SU-DHL-6 (cell line): ENCODE results near the gene FEM1A.
"Not testable (repeated sequence)": the region's sequence is repeated elsewhere in the genome, so short reads cannot be mapped to it uniquely, and the experiment has no call there.

Source experiments
- H2AFZ ChIP-seq: fragments of 200-600 bp; sonication (generic); 2 replicates; pipeline ENCODE4 v1.6.1; 2014; ENCODE audit warnings: low read depth, mild to moderate bottlenecking, moderate library complexity, mixed read lengths, antibody characterized with exemption, low read length; ENCODE audit not compliant: severe bottlenecking
- H3F3A ChIP-seq: fragments of 200-600 bp; shearing (Covaris generic); 2 replicates; pipeline ENCODE4 v1.6.0; 2016; ENCODE audit warnings: antibody characterized with exemption, mild to moderate bottlenecking; ENCODE audit not compliant: insufficient read depth
- H3K27ac ChIP-seq: fragments of 200-600 bp; sonication (generic); 2 replicates; pipeline ENCODE4 v1.5.1; 2016; ENCODE audit warnings: low read depth, mild to moderate bottlenecking, low read length, moderate library complexity, mixed read lengths
- H3K27me3 ChIP-seq: fragments of 200-600 bp; sonication (generic), shearing (Covaris generic); 2 replicates; pipeline ENCODE4 v1.6.0; 2014; ENCODE audit warnings: mild to moderate bottlenecking, low read length
- H3K36me3 ChIP-seq: fragments of 200-600 bp; sonication (generic); 2 replicates; pipeline ENCODE4 v1.6.1; 2014; ENCODE audit warnings: mild to moderate bottlenecking, low read length, mixed read lengths
- H3K4me2 ChIP-seq: fragments of 300-600, 200-600 bp; shearing (Covaris generic), sonication (generic); 2 replicates; pipeline ENCODE4 v1.6.0; 2014; ENCODE audit warnings: low read length, low read depth, mild to moderate bottlenecking; ENCODE audit not compliant: poor library complexity, severe bottlenecking
- H3K4me3 ChIP-seq: fragments of 200-600 bp; sonication (generic); 2 replicates; pipeline ENCODE4 v1.5.1; 2014; ENCODE audit warnings: antibody characterized with exemption, low read length, mild to moderate bottlenecking, mixed read lengths; ENCODE audit not compliant: insufficient read depth, poor library complexity, severe bottlenecking
- H3K79me2 ChIP-seq: fragments of 200-600 bp; sonication (generic); 2 replicates; pipeline ENCODE4 v1.6.1; 2014; ENCODE audit warnings: mild to moderate bottlenecking, low read length, moderate library complexity; ENCODE audit not compliant: insufficient read depth
- H3K9ac ChIP-seq: fragments of 200-600 bp; sonication (generic); 2 replicates; pipeline ENCODE4 v1.7.0; 2014; ENCODE audit warnings: mild to moderate bottlenecking, low read length
- H3K9me2 ChIP-seq: fragments of 200-600 bp; sonication (generic); replicated peaks from 2 replicates; pipeline ENCODE4 v1.6.1; 2014; ENCODE audit warnings: low read length; ENCODE audit not compliant: insufficient read depth
- H3K9me3 ChIP-seq: fragments of 200-600 bp; sonication (generic); 2 replicates; pipeline ENCODE4 v1.6.1; 2014; ENCODE audit warnings: low read length, mixed read lengths; ENCODE audit not compliant: insufficient read depth
- H4K20me1 ChIP-seq: fragments of 200-600 bp; sonication (generic); 2 replicates; pipeline ENCODE4 v1.6.1; 2014; ENCODE audit warnings: low read depth, mild to moderate bottlenecking, antibody characterized with exemption, low read length, moderate library complexity, mixed read lengths
- CTCF ChIP-seq: fragments of 200-600 bp; sonication (generic); IDR thresholded peaks from one replicate; pipeline ENCODE4 v1.5.1; 2017; ENCODE audit warnings: antibody characterized with exemption, mild to moderate bottlenecking, low read length, moderate library complexity; ENCODE audit not compliant: insufficient read depth, poor library complexity, severe bottlenecking
- EZH2phosphoT487 ChIP-seq: fragments of 200-600 bp; sonication (generic), shearing (Covaris generic); conservative IDR thresholded peaks from 2 replicates; pipeline ENCODE4 v1.6.1; 2018; ENCODE audit warnings: mild to moderate bottlenecking, antibody characterized with exemption, low read length, moderate library complexity, mixed read lengths

FEM1A gene

DNA sequence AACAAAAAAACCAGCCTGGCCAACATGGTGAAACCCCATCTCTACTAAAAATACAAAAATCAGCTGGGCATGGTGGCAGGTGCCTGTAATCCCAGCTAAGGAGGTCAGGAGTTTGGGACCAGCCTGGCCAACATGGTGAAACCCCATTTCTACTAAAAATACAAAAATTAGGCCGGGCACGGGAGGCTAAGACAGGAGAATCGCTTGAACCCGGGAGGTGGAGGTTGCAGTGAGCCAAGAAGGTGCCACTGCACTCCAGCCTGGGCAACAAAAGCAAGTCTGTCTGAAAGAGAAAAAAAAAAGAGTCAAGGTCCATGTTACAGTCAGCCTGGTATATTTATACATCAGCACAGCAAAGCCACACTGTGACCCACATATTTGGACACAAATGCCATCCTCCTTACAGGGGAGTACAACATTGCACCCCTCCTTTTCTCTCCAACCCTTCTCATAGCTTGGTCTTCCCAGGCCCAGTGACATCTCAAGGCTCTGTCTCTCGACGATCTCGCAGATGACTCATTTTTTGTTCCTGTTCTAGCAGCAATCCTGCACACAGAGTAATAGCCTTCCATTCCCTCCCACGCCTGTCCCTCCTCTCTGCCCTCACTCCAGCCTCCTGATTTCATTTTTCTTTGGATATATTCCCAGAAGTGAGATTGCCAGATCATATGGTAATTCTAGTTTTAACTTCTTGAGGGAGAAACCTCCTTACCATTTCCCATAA lies 46.9 kb upstream of the FEM1A start:
- Histone ChIP-seq H3K4me2 (no peak overlapping the region), H3K36me3 (no peaks in the 10 kb centered on the region), H2AFZ (no peak overlapping the region), H3K4me3 (no peak overlapping the region), H3K9me2 (no peaks in the 10 kb centered on the region), H4K20me1 (no peaks in the 10 kb centered on the region), H3K9me3 (no peaks in the 10 kb centered on the region), H3K79me2 (no peaks in the 10 kb centered on the region), H3K27me3 (no peaks in the 10 kb centered on the region), H3K27ac (no peak overlapping the region), H3K9ac (no peak overlapping the region), H3F3A (no peaks in the 10 kb centered on the region)
- TF ChIP-seq EZH2phosphoT487 (no peak), CTCF (no peak)

GRCh38 chr19:4745175-4745574 lies 46.4 kb upstream of the FEM1A start:
- H3K9ac ChIP-seq, H4K20me1 ChIP-seq, H3K9me3 ChIP-seq, H3K36me3 ChIP-seq, H3K4me3 ChIP-seq, H2AFZ ChIP-seq, H3F3A ChIP-seq, H3K27me3 ChIP-seq, H3K79me2 ChIP-seq, H3K9me2 ChIP-seq, H3K4me2 ChIP-seq, H3K27ac ChIP-seq: not testable (repeated sequence)

DNA sequence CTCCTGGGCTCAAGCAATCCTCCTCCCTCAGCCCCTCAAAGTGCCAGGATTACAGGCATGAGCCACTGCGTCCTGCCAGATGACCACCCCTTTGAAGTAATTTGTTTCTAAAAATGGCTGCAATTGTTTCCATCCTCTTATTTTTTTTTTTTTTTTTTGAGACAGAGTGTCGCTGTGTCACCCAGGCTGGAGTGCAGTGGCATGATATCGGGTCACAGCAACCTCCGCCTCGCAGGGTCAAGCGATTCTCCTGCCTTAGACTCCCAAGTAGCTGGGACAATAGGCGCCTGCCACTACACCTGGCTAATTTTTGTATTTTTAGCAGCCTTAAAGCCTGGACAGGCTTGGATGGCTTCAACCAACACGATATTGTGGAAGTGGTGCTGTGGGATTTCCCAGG lies 45.5 kb upstream of the FEM1A start:
- no peaks in the 10 kb centered on the region for H3K27me3 ChIP-seq
- H4K20me1 ChIP-seq, result no peaks in the 10 kb centered on the region
- no peak overlapping the region for H3K4me3 ChIP-seq
- no peaks in the 10 kb centered on the region for H3K9me3 ChIP-seq
- H3K4me2 ChIP-seq, result no peak overlapping the region
- no peak overlapping the region for H3K27ac ChIP-seq
- H3F3A ChIP-seq, result no peaks in the 10 kb centered on the region
- no peak for TF ChIP-seq CTCF
- no peak for TF ChIP-seq EZH2phosphoT487
- H3K9ac ChIP-seq, result no peak overlapping the region
- no peaks in the 10 kb centered on the region for H3K79me2 ChIP-seq
- no peaks in the 10 kb centered on the region for H3K36me3 ChIP-seq
- H2AFZ ChIP-seq, result no peak overlapping the region
- H3K9me2 ChIP-seq, result no peaks in the 10 kb centered on the region

DNA sequence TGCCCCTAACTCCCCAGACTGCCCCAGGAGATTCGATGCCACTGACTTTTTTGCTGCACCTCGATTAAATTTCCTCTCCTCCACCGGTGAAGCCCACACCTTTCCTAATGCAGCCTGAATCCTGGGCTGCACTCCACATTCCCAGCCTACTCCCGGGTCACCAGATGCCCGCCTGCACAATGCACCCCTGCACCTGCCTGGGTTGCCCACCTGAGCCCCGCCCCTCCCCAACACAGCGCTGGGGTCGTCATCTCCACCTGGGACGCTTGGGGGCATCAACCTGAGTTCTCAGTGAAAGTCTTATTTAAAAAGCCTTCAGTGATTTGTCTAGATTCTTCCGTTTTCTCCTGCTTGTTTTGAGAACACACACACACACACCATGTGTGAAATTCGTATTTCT lies 43.3 kb upstream of the FEM1A start:
- H3F3A ChIP-seq, result no peaks in the 10 kb centered on the region
- no peaks in the 10 kb centered on the region for H3K9me2 ChIP-seq
- no peaks in the 10 kb centered on the region for H3K27me3 ChIP-seq
- H3K79me2 ChIP-seq, result no peaks in the 10 kb centered on the region
- H2AFZ ChIP-seq, result no peak overlapping the region
- H3K4me3 ChIP-seq, result no peak overlapping the region
- no peak overlapping the region for H3K4me2 ChIP-seq
- TF ChIP-seq EZH2phosphoT487 (no peak), CTCF (no peak)
- no peaks in the 10 kb centered on the region for H4K20me1 ChIP-seq
- no peak overlapping the region for H3K9ac ChIP-seq
- H3K27ac ChIP-seq, result no peak overlapping the region
- H3K9me3 ChIP-seq, result no peaks in the 10 kb centered on the region
- H3K36me3 ChIP-seq, result no peaks in the 10 kb centered on the region
